ENCODE data around the gene OR4C11. TPM values are rescaled to one million over a fixed set of nuclear protein-coding genes. Genes with fewer than 3 reads are reported as not detected.

OR4C11 gene
- total RNA-seq, 6 experiments from 2014 or later = not detected

DNA sequence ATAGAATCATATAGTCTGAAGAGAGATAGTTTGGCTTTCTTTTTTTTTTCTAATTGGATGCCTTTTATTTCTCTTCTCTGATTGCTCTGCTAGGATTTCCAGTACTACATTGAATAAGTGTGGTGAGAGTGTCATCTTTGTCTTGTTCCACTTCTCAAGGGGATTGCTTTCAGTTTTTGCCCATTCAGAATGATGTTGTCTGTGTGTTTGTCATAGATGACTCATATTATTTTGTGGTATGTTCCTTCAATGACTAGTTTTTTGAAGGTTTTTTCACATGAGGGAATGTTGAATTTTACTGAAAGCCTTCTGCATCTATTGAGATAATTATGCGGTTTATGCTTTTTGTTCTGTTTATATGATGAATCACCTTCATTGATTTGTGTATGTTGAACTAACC is 17.1 kb upstream of the OR4C11 start:
- H3K9me3 ChIP-seq = no peaks in the 10 kb centered on the region
- H3K36me3 ChIP-seq = no peaks in the 10 kb centered on the region
- no peak overlapping the region for H3K27ac ChIP-seq
- TF ChIP-seq, protein P1, sequence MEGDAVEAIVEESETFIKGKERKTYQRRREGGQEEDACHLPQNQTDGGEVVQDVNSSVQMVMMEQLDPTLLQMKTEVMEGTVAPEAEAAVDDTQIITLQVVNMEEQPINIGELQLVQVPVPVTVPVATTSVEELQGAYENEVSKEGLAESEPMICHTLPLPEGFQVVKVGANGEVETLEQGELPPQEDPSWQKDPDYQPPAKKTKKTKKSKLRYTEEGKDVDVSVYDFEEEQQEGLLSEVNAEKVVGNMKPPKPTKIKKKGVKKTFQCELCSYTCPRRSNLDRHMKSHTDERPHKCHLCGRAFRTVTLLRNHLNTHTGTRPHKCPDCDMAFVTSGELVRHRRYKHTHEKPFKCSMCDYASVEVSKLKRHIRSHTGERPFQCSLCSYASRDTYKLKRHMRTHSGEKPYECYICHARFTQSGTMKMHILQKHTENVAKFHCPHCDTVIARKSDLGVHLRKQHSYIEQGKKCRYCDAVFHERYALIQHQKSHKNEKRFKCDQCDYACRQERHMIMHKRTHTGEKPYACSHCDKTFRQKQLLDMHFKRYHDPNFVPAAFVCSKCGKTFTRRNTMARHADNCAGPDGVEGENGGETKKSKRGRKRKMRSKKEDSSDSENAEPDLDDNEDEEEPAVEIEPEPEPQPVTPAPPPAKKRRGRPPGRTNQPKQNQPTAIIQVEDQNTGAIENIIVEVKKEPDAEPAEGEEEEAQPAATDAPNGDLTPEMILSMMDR (IDR thresholded peaks at IDR 0.05) = no peak
- no peak for TF ChIP-seq POLR2A (IDR thresholded peaks at IDR 0.05)
- H3K4me3 ChIP-seq = no peak overlapping the region
- intact Hi-C loops (cut with DNase I) = no loop called here
- DNase-seq (no peak), ATAC-seq (no peak)
- H3K27me3 ChIP-seq = no peaks in the 10 kb centered on the region
- WGBS (ENCODE audit: insufficient coverage, low coverage, low lambda C conversion rate, missing lambda C conversion rate) = 60% methylated on average over 1 of the region's 1 CpG
- H3K4me1 ChIP-seq = no peaks in the 10 kb centered on the region

DNA sequence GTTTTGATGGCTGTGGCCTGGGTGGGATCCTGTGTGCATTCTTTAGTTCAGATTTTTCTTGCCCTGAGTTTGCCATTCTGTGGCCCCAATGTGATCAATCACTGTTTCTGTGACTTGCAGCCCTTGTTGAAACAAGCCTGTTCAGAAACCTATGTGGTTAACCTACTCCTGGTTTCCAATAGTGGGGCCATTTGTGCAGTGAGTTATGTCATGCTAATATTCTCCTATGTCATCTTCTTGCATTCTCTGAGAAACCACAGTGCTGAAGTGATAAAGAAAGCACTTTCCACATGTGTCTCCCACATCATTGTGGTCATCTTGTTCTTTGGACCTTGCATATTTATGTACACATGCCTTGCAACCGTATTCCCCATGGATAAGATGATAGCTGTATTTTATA is 34.9 kb downstream of the OR4C11 start:
- Histone ChIP-seq H3K4me3 (no peak overlapping the region), H3K36me3 (no peaks in the 10 kb centered on the region), H3K9me3 (no peaks in the 10 kb centered on the region), H3K27ac (no peak overlapping the region), H3K4me1 (no peaks in the 10 kb centered on the region), H3K27me3 (no peaks in the 10 kb centered on the region)
- ATAC-seq (no peak), DNase-seq (no peak)
- no peak for TF ChIP-seq POLR2A (IDR thresholded peaks at IDR 0.05)
- TF ChIP-seq, protein P1 (IDR thresholded peaks at IDR 0.05) = no peak
- intact Hi-C loops (cut with DNase I) = no loop called here
- 23% methylated on average over 1 of the region's 1 CpG for WGBS (ENCODE audit: insufficient coverage, low coverage, low lambda C conversion rate, missing lambda C conversion rate)

DNA sequence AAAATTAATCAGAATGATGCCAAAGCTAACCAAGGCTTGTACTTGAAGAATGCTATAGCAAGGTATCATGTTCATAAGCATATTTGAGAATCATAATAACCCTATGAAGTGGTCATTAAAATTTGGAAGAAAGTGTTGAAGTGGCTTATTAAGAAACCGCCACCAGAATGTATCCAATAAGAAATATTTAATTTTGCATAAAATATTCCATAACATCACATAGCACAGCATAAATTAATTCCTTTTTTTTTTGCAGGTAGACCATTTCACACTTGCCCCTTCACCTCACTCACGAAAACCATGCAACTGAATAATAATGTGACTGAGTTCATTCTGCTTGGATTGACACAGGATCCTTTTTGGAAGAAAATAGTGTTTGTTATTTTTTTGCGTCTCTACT is 35.6 kb downstream of the OR4C11 start, which contains the start of gene OR4C16:
Gene OR4C16 (plus strand): TSS at position 301 of the 400 bp plus-strand sequence. CDS start 0 bp downstream, at position 301.
- H3K4me3 ChIP-seq = no peak within 1 kb of the TSS
- TF ChIP-seq, protein P1 (IDR thresholded peaks at IDR 0.05) = no peak
- no peak for TF ChIP-seq POLR2A (IDR thresholded peaks at IDR 0.05)
- no peaks in the 10 kb centered on the region for H3K36me3 ChIP-seq
- WGBS (ENCODE audit: insufficient coverage, low coverage, low lambda C conversion rate, missing lambda C conversion rate) = 44% methylated on average over 3 of the region's 3 CpGs
- no peaks in the 10 kb centered on the region for H3K27me3 ChIP-seq
- H3K4me1 ChIP-seq = no peaks in the 10 kb centered on the region
- no peak for DNase-seq
- no peak for ATAC-seq
- H3K27ac ChIP-seq = no peak within 1 kb of the TSS
- intact Hi-C loops (cut with DNase I) = no loop called here
- no peaks in the 10 kb centered on the region for H3K9me3 ChIP-seq

DNA sequence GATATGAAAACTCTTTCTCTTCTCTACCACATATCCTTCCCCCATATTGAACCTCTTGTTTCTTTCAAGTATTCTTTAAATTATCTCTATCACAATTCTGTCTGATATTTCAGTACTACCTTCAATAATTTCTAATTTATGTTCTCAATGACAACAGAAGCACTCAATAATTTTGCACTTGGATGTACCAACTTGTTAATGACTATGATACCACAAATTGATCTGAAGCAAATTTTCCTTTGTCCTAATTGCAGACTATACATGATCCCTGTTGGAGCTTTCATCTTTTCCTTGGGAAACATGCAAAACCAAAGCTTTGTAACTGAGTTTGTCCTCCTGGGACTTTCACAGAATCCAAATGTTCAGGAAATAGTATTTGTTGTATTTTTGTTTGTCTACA is 53.3 kb downstream of the OR4C11 start, which contains the start of gene OR4C15:
Gene OR4C15 (plus strand): TSS at position 301 of the 400 bp plus-strand sequence. CDS start 0 bp downstream, at position 301.
- DNase-seq = no peak
- no peaks in the 10 kb centered on the region for H3K36me3 ChIP-seq
- H3K4me3 ChIP-seq = no peak within 1 kb of the TSS
- intact Hi-C loops (cut with DNase I) = no loop called here
- no peaks in the 10 kb centered on the region for H3K27me3 ChIP-seq
- TF ChIP-seq, protein P1 (IDR thresholded peaks at IDR 0.05) = no peak
- no peak for TF ChIP-seq POLR2A (IDR thresholded peaks at IDR 0.05)
- H3K4me1 ChIP-seq = no peaks in the 10 kb centered on the region
- H3K27ac ChIP-seq = no peak within 1 kb of the TSS
- no peak for ATAC-seq
- no peaks in the 10 kb centered on the region for H3K9me3 ChIP-seq

Other genes with a start within 250 kb of the OR4C11 start
- not detected for gene OR4A15, start 239.7 kb downstream of the OR4C11 start, total RNA-seq
- gene OR4C15, start 53.2 kb downstream of the OR4C11 start, total RNA-seq = not detected
- gene OR4C16, start 35.5 kb downstream of the OR4C11 start, total RNA-seq = not detected
- gene OR4P4, start 27.5 kb upstream of the OR4C11 start, total RNA-seq = not detected
- not detected for gene OR4S2, start 40.7 kb upstream of the OR4C11 start, total RNA-seq
- not detected for gene OR4C6, start 54.6 kb upstream of the OR4C11 start, total RNA-seq
- not detected for gene OR5D13, start 165.8 kb upstream of the OR4C11 start, total RNA-seq
- not detected for gene OR5D14, start 187.9 kb upstream of the OR4C11 start, total RNA-seq
- gene OR5L1, start 203.7 kb upstream of the OR4C11 start, total RNA-seq = not detected
- not detected for gene OR5D18, start 212.0 kb upstream of the OR4C11 start, total RNA-seq
- gene OR5L2, start 219.6 kb upstream of the OR4C11 start, total RNA-seq = not detected
- not detected for gene OR5D16, start 231.1 kb upstream of the OR4C11 start, total RNA-seq